ENCODE measurements around the gene MTR.

DNA sequence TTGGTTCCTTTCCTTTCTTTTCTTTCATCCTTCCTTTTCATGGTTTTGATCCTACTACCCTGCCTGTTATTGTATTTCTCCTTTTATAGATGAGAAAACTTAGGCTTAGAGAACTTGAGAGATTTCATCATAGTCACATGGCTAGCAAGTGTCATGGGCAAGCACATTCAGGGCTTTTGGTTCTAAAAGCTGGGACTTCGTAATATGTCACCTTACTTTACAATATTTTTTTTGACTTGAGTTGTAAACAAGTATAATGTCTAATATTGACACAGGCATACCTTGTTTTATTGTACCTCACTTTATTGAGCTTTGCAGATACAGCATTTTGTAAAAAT is 70.7 kb downstream of the MTR start:
- TF ChIP-seq POLR2A (IDR thresholded peaks at IDR 0.05) (no peak), POLR2AphosphoS5 (IDR thresholded peaks at IDR 0.05) (no peak)
- TF ChIP-seq, protein P1, sequence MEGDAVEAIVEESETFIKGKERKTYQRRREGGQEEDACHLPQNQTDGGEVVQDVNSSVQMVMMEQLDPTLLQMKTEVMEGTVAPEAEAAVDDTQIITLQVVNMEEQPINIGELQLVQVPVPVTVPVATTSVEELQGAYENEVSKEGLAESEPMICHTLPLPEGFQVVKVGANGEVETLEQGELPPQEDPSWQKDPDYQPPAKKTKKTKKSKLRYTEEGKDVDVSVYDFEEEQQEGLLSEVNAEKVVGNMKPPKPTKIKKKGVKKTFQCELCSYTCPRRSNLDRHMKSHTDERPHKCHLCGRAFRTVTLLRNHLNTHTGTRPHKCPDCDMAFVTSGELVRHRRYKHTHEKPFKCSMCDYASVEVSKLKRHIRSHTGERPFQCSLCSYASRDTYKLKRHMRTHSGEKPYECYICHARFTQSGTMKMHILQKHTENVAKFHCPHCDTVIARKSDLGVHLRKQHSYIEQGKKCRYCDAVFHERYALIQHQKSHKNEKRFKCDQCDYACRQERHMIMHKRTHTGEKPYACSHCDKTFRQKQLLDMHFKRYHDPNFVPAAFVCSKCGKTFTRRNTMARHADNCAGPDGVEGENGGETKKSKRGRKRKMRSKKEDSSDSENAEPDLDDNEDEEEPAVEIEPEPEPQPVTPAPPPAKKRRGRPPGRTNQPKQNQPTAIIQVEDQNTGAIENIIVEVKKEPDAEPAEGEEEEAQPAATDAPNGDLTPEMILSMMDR (IDR thresholded peaks at IDR 0.05 in 8 of 11, conservative IDR thresholded peaks at IDR 0.05 in 3 of 11) = no peak
